ENCODE measurements around the gene CTIF. TPM values are rescaled to one million over a fixed set of nuclear protein-coding genes. Genes with fewer than 3 reads are reported as not detected.
A peak's percentile ranks its signal among the peaks of the same experiment; 100 is the strongest.

CTIF gene
- total RNA-seq, 3 donors from 2014 or later = 4.3 to 5.3 (median 4.6) TPM

DNA sequence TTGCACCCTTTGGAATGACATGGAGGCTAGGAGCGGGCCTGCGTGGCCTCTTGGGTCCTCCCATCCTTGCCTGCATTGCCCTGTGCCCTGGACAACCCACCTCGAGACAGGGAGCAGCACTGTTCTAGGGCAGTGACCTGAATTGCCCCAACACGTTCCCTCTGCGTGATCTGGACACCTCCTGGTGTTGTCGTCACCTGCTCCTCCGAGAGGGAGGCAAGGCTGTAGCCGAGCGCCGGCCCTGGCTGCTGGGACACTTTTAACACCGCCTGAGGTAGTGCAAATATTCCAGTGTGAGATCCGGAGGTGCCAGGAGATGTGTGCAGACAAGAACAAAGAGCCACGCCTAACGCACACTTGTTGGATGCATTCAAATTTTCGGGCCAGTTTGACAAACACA is 280.4 kb downstream of the CTIF start:
- peak; percentile 1 for DNase-seq

DNA sequence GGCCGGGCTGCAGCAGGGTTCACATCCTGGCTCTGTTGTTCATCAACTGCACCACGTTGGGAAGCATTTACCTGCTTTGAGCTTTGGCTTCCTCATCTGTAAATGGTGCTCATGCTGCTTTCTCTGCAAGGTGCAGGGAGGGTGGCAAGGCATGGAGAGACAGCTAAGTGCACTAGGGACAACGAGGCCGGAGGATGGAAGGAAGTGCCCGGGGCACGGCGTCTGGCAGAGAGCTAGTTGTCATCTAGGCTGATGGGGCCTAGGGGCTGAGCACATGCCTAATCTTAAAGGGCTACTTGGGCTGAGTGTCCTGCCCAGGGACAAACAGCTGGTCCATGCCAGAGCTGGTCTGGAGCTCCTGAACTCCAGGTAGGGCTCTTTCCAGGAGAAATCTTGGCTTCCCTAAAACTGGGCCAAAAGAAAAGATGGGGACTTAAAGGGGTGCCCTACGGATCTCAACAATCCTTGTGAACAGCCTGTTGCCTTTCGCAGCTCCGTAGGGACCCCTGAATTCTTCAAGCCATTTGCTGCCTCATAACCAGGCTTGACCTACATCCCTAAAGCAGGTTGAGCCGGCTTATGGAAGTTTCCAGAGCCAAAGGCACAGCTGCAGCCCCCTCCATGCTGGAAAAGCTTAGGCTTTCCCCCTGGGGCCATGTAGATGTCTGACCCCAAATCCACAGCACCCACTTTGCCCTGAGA is 281.1 kb downstream of the CTIF start:
- Mint-ChIP-seq H3K9me3 (no peaks in the 10 kb centered on the region), H3K4me1 (ENCODE audit: low read depth) (peaks cover 43% of the 10 kb centered on the region), H3K36me3 (ENCODE audit: insufficient read depth) (peaks cover 5% of the 10 kb centered on the region), H3K27me3 (ENCODE audit: low read depth) (no peaks in the 10 kb centered on the region), H3K4me3 (no peak overlapping the region)
- DNase-seq (peak; percentile 1), ATAC-seq (no peak)

More for the DNA sequence above, 280.4 kb downstream of the CTIF start:
- ATAC-seq = no peak
- Mint-ChIP-seq H3K4me3 (no peak overlapping the region), H3K36me3 (ENCODE audit: insufficient read depth) (peaks cover 5% of the 10 kb centered on the region), H3K27me3 (ENCODE audit: low read depth) (no peaks in the 10 kb centered on the region), H3K4me1 (ENCODE audit: low read depth) (peaks cover 47% of the 10 kb centered on the region), H3K9me3 (no peaks in the 10 kb centered on the region)

DNA sequence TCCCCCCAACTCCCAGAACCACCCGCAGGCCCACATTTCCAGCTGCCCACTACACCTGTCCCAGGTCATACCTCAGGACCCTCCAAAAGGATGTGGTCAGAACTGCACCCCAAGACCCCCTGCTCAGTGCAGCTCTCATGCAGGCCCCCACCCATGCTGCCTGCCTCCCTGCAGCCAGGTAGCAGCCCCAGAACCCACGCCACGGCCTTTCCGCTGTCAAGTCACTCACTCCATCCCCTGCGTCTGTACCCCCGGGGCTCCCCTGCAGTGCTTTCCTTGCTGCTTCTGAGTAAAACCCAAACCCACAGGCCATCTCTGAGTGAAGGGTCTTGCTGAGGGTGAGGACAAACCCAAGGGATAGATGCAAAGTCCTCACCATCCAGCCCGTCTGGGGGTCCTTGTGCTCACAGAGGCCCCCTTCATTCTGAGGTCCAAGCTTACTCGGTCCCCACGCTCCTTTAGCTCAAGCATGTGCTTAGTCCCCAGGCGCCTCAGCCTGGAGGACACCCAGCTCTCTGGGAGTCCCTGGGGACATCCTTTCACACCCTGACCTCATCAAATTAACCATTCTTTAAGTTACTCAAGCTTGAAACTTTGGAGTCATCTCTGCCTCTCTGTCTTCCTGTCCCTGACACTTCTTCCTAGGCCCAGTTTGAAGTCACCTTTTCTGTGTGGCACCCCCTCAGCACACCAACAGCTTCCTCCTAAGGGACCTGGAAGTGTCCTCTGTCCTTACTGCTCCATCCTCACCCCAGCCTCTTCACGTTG is 281.8 kb downstream of the CTIF start:
- DNase-seq = no peak
- H3K4me3 Mint-ChIP-seq = no peak overlapping the region
- H3K27me3 Mint-ChIP-seq (ENCODE audit: low read depth) = no peaks in the 10 kb centered on the region
- no peaks in the 10 kb centered on the region for H3K9me3 Mint-ChIP-seq
- H3K36me3 Mint-ChIP-seq (ENCODE audit: insufficient read depth) = peaks cover 5% of the 10 kb centered on the region
- peak; percentile 43 to 81 for ATAC-seq
- peaks cover 36% of the 10 kb centered on the region for H3K4me1 Mint-ChIP-seq (ENCODE audit: low read depth)

DNA sequence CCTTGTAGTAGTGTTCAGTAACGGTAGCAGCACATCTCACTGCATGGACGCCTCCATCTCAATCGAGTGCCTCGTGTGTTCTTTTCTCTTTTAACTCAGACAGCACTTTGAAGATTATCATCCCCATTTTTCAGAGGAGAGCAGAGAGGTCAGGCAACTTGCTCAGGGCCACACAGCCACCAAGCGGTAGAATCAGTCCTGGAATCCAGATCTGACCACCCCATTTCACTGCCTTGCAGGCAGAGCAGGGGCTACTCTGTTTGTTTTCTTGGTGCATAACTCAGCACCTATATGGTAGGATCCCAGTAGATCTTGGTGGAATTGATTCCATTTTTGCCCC is 282.4 kb downstream of the CTIF start:
- ATAC-seq = no peak
- Mint-ChIP-seq H3K9me3 (no peaks in the 10 kb centered on the region), H3K27me3 (ENCODE audit: low read depth) (no peaks in the 10 kb centered on the region), H3K4me1 (ENCODE audit: low read depth) (peaks cover 30% of the 10 kb centered on the region), H3K4me3 (no peak overlapping the region), H3K36me3 (ENCODE audit: insufficient read depth) (peaks cover 5% of the 10 kb centered on the region)
- DNase-seq = no peak

GRCh38 chr18:48821845-48822244 is 283.0 kb downstream of the CTIF start:
- no peaks in the 10 kb centered on the region for H3K27me3 Mint-ChIP-seq (ENCODE audit: low read depth)
- peaks cover 25% of the 10 kb centered on the region for H3K4me1 Mint-ChIP-seq (ENCODE audit: low read depth)
- H3K36me3 Mint-ChIP-seq (ENCODE audit: insufficient read depth) = no peaks in the 10 kb centered on the region
- no peak overlapping the region for H3K4me3 Mint-ChIP-seq
- no peaks in the 10 kb centered on the region for H3K9me3 Mint-ChIP-seq
- ATAC-seq (no peak), DNase-seq (no peak)

- H3K4me3 Mint-ChIP-seq = no peak overlapping the region
- H3K4me1 Mint-ChIP-seq (ENCODE audit: low read depth) = peaks cover 19% of the 10 kb centered on the region
- H3K27me3 Mint-ChIP-seq (ENCODE audit: low read depth) = no peaks in the 10 kb centered on the region
- no peaks in the 10 kb centered on the region for H3K36me3 Mint-ChIP-seq (ENCODE audit: insufficient read depth)
- no peaks in the 10 kb centered on the region for H3K9me3 Mint-ChIP-seq
- no peak for DNase-seq
- no peak for ATAC-seq
Observed at GRCh38 chr18:48824231-48824970, 285.6 kb downstream of the CTIF start.

GRCh38 chr18:48825101-48825745 is 286.4 kb downstream of the CTIF start:
- Mint-ChIP-seq H3K36me3 (ENCODE audit: insufficient read depth) (no peaks in the 10 kb centered on the region), H3K9me3 (no peaks in the 10 kb centered on the region), H3K4me3 (no peak overlapping the region), H3K4me1 (ENCODE audit: low read depth) (peaks cover 24% of the 10 kb centered on the region), H3K27me3 (ENCODE audit: low read depth) (no peaks in the 10 kb centered on the region)
- ATAC-seq = no peak
- no peak for DNase-seq

DNA sequence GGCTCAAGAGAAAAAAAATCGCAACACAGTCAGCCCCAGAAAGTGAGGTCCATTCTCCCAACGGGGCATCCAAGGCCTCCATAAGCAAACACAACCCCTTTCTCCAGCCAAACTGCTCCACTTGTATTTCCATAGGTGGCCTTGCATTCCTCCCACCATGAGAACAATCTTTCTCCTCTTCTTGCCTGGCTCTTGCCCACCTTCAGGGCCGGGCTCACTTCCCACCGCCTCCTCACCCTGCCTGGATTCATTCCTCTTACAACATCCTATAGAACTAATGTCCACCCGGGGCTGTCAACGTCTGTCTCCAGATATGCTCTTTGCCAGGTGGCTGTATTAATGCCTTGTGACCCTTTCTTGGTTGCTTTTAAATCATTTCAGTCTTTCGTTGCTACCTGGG is 287.4 kb downstream of the CTIF start:
- H3K36me3 Mint-ChIP-seq (ENCODE audit: insufficient read depth) = no peaks in the 10 kb centered on the region
- H3K4me3 Mint-ChIP-seq = no peak overlapping the region
- H3K27me3 Mint-ChIP-seq (ENCODE audit: low read depth) = no peaks in the 10 kb centered on the region
- H3K9me3 Mint-ChIP-seq = no peaks in the 10 kb centered on the region
- DNase-seq (no peak), ATAC-seq (no peak)
- H3K4me1 Mint-ChIP-seq (ENCODE audit: low read depth) = peaks cover 22% of the 10 kb centered on the region

- no peaks in the 10 kb centered on the region for H3K27me3 Mint-ChIP-seq (ENCODE audit: low read depth)
- DNase-seq = no peak
- no peaks in the 10 kb centered on the region for H3K36me3 Mint-ChIP-seq (ENCODE audit: insufficient read depth)
- no peaks in the 10 kb centered on the region for H3K9me3 Mint-ChIP-seq
- no peak overlapping the region for H3K4me3 Mint-ChIP-seq
- H3K4me1 Mint-ChIP-seq (ENCODE audit: low read depth) = peaks cover 24% of the 10 kb centered on the region
- ATAC-seq = no peak
Observed at GRCh38 chr18:48826806-48827205, 288.0 kb downstream of the CTIF start.

- no peak for DNase-seq
- no peak for ATAC-seq
- no peaks in the 10 kb centered on the region for H3K9me3 Mint-ChIP-seq
- H3K27me3 Mint-ChIP-seq (ENCODE audit: low read depth) = no peaks in the 10 kb centered on the region
- H3K4me1 Mint-ChIP-seq (ENCODE audit: low read depth) = peaks cover 30% of the 10 kb centered on the region
- no peaks in the 10 kb centered on the region for H3K36me3 Mint-ChIP-seq (ENCODE audit: insufficient read depth)
- H3K4me3 Mint-ChIP-seq = no peak overlapping the region
Observed at GRCh38 chr18:48827291-48828193, 288.7 kb downstream of the CTIF start.

DNA sequence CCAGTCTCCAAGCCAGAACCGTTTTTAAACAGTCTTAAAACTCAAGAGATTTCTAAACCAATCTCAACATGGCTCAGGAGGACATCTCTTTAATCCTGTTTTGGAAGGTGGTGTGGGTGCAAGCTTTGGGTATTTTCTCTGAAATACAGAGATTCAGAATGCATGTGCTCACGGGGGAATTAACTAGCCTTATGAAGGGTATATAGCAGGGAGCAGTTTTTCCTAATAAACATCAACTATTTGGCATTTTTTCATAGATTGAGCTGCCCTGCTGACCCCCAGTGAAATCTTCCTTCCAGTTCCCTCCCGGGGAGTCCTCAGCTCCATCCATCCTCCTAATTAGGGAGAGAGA is 289.3 kb downstream of the CTIF start:
- DNase-seq (no peak), ATAC-seq (no peak)
- Mint-ChIP-seq H3K9me3 (no peaks in the 10 kb centered on the region), H3K36me3 (ENCODE audit: insufficient read depth) (no peaks in the 10 kb centered on the region), H3K27me3 (ENCODE audit: low read depth) (no peaks in the 10 kb centered on the region), H3K4me1 (ENCODE audit: low read depth) (peaks cover 34% of the 10 kb centered on the region), H3K4me3 (no peak overlapping the region)

GRCh38 chr18:48828691-48829442 is 290.0 kb downstream of the CTIF start:
- peaks cover 41% of the 10 kb centered on the region for H3K4me1 Mint-ChIP-seq (ENCODE audit: low read depth)
- H3K36me3 Mint-ChIP-seq (ENCODE audit: insufficient read depth) = no peaks in the 10 kb centered on the region
- no peak overlapping the region for H3K4me3 Mint-ChIP-seq
- ATAC-seq = no peak
- no peak for DNase-seq
- H3K27me3 Mint-ChIP-seq (ENCODE audit: low read depth) = no peaks in the 10 kb centered on the region
- H3K9me3 Mint-ChIP-seq = no peaks in the 10 kb centered on the region

- ATAC-seq (no peak), DNase-seq (no peak)
- Mint-ChIP-seq H3K4me1 (ENCODE audit: low read depth) (peaks cover 48% of the 10 kb centered on the region), H3K36me3 (ENCODE audit: insufficient read depth) (no peaks in the 10 kb centered on the region), H3K27me3 (ENCODE audit: low read depth) (no peaks in the 10 kb centered on the region), H3K4me3 (no peak overlapping the region), H3K9me3 (no peaks in the 10 kb centered on the region)
Observed at GRCh38 chr18:48829443-48830149, 290.8 kb downstream of the CTIF start.
